GM19455 (cell line): ENCODE results near the gene CYP27A1.

Experiments
- ATAC-seq: cut with Tn5 transposase; IDR thresholded peaks from one replicate; pipeline ENCODE4 v1.9.1; 2021; ENCODE audit not compliant: unreplicated experiment

The CYP27A1 gene

GRCh38 chr2:218781691-218782527 is at the start of gene CYP27A1:
Gene CYP27A1, plus strand, starts transcription at chr2:218782147. Its CDS starts 36 bp downstream, at chr2:218782183.
- no peak for ATAC-seq

DNA sequence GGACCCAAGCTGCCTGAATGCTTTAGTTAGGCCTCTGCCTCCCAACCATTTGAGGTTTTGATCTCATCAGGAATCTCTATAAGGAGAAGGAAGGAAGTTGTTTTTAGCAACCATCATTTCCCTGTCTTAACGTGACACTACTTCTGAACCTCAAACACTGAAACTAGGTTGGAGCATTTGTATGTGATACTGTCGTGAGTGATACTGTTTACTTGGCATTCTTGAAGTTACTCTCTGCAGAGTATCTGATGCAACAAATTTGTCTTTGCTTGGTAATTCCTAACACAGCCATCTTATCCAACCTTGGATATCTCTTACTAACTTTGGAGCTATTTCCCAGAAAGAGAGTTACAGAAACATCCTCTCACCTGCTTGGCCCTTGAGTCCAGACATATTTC is 49.2 kb upstream of the CYP27A1 start:
- no peak for ATAC-seq

GRCh38 chr2:218733171-218734021 is 48.6 kb upstream of the CYP27A1 start:
- ATAC-seq: no peak

DNA sequence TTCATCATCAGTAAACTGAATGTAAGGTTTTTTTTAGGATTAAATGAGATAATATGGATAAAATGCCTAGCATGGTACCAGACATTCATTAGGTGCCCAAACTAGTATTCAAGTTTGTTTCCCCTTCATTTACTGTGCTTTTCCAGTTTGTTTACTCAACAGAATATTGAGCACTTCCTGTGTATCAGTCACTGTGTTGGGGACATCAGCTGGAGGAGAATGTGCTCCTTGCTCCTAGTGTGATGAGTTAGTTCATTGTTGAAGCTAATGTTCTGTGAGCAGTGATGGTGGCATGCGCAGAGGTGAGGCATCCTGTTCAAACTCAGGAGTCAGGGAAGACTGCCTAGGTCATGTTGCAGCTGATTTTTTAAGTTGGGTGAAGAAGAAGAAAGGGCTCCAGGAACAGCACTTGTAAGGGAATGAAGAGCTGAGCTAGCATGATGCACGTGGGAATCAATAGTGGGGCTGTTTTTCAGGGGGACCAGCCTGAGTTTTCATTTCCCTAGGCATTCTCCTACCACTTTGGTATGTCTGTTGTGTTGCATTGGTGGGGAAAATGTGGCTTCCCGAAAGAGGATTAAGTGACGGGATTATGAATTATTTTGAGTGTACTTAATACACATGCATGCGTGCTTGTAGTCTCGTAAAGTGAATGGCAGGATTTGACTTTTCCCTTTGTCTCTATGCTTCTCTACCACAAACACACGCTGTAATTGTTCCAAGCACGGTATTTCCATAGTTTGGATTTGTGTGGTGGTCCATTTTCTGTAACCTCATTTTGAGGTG is 47.6 kb upstream of the CYP27A1 start:
- no peak for ATAC-seq

DNA sequence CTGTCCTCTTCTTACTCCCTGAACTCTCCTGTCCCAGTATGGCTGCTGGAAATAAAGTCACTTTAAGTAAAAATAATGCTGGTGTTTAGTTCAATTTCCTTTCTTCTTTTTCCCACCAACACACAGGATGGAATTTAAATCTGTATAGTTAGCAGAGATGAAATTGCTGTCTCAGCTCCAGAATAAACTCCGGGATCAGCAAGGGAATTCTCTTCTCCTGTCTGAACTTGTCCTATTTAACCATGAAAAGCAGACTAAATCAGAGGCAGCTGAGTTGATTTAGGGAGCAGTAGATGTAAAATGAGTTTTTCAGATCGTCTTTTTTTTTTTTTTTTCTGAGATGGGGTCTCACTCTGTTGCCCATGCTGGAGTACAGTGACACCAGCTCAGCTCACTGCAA is 45.4 kb upstream of the CYP27A1 start:
- ATAC-seq: no peak

- no peak for ATAC-seq
These were observed 38.9 kb upstream of the CYP27A1 start for GRCh38 chr2:218743068-218743467.

DNA sequence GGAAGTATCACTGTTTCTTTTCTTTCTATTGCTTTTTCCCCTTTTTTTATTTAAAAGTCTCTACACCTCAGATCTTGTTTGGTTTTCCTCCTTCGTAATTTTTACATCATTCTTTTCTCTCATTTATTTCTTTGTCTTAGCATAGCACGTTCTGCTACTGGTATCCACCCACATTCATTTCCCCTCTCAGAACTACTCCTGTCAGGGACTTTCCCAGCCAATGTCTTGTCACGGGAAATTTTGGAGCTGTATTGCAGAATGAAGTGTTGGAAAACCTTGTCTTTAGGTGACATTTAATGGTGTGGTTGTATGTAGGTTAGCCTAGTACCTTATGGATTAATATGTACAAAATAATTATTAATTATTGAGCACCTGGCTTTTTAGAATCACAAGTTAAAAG is 37.3 kb upstream of the CYP27A1 start:
- ATAC-seq: no peak

DNA sequence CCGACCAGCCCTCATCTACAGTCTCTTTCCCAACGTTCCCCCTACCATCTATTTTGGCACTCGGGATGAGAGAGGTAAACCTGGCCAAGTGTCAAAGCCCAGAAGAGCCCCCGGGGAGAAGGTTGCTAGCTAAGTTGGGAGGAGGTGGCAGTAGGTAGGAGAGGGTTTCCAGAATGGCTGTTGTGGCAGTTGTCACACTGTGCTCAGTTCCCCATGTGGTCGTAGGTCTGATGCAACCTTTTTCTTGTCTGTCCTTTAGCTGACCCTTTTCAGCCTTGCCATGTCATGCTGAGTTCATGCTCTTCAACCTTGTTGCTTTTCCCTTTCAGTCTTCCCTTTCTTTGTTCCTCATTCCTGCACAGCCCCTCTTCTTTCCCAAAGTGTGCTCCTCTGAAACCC is 36.8 kb upstream of the CYP27A1 start:
- ATAC-seq: no peak

DNA sequence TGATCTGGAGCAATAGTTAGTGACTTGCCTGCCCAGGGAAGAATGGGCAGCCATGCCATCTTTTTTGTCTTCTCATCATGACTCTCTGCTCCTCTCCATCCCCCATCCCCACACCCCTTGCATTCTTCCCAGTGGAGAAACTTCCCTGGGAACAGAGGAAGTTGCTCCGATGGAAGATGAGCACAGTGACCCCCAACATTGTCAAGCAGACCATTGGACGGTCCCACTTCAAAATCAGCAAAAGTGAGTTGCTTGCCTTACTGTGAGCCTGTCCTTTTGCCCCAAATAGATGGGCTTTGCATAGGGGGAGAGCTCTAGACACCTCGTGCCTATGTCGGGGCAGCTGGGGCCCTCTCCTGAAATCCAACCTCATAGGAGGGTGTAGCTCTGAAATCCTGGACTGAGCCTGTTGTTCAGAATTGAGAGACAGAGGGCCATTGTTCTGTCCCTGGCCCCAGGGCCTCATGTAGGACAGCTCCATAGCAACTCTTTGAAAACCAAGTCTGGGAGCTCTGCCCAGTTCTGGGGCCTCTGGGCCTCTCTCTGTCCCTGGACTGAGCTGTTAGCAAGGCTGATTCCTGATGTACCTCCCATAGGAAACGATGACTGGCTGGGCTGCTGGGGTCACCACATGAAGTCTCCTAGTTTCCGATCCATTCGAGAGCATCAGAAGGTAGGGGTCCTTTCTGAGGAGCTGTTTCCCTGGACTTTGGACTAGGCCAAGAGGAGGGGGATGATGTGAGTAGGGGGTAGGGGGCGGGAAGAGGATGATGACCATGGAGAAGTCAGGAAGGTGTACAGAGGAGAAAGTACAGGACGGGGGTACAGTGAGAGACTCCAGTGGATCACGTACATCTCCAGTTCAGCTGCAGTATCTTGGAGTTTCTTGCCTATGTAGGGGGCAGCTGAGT is 36.1 kb upstream of the CYP27A1 start:
- ATAC-seq: no peak

- ATAC-seq: no peak
These were observed 35.5 kb upstream of the CYP27A1 start for GRCh38 chr2:218746470-218746795.

GRCh38 chr2:218746960-218747359 is 35.0 kb upstream of the CYP27A1 start:
- no peak for ATAC-seq

- ATAC-seq: no peak
These were observed 33.1 kb upstream of the CYP27A1 start for GRCh38 chr2:218748741-218749441.

DNA sequence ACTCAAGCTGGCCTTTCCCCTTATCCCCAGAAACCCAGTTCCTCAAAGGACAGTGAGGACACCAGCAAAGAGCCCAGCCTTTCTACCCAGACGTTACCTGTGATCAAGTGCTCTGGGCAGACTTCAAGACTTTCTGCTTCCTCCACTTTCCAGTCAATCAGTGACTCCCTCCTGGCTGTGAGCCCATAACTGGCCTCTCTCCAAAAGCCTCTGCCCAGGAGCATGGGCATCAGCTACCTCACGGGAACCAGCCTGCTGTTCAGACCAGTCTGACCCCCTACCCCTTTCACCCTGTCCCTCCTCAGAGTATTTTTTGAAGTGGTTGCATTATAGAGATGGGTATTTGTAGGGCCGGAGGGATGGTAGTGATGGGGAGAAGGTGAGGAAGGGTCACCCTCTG is 27.7 kb upstream of the CYP27A1 start:
- ATAC-seq: no peak

DNA sequence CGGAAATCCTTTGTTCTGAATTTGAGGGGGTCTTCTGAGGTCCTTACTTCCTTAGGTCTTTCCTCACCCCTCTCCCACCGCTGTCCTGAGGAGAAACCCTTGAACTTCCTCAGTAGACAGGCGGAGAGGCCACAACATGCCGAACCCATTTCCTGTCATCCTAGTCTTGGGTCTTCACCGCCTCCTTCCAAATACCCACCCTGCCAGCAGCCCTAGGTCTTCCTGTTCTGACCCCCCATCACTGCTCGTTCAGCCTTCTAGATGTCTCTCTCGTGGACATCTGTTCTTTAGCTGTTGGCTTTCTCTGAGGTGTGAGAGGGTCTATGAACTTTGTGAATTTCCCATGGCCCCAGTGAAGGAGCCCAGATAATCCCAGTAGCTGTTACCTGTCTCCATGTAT is 27.2 kb upstream of the CYP27A1 start:
- ATAC-seq: no peak

- no peak for ATAC-seq
These were observed 26.8 kb upstream of the CYP27A1 start for GRCh38 chr2:218755198-218755566.

DNA sequence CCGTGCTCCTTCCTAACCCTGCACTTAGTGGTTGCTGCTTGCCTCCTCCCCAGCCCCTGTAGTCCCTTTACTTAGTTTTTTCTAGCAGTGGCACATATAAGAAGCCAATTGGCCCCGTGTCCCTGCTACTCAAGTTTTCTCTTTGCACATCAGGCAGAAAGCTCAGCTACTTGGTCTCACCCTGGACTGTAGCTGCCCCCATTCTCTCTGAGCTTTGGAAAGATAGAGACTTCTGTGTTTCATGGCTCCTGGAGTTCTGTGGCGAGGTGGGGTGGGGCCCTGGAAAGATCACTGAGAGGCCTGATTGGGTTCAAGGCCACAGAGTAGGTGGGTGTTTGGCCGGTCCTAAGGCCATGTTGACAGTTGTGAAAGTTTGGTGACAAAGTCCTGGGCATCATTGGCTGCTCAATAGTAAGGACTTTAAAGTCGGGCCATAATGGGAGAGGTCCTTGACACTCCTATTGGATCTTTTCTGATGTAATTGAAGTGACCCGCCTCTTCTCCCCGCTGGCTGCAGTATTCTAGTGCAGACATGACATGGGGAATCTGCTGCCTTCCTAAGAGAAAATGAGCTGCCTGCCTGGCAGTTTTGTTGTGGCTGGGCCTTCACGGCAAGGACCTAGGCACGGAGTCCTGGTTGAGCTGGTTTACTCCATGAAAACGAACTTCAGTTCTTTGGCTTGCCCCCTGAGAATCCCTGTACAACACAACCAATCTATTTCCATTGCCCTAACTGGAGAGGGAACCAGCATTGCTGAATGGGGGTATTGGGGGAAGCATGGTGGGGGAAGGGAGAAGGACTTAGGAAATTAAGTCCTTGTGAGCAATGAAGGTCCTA is 26.2 kb upstream of the CYP27A1 start:
- no peak for ATAC-seq

DNA sequence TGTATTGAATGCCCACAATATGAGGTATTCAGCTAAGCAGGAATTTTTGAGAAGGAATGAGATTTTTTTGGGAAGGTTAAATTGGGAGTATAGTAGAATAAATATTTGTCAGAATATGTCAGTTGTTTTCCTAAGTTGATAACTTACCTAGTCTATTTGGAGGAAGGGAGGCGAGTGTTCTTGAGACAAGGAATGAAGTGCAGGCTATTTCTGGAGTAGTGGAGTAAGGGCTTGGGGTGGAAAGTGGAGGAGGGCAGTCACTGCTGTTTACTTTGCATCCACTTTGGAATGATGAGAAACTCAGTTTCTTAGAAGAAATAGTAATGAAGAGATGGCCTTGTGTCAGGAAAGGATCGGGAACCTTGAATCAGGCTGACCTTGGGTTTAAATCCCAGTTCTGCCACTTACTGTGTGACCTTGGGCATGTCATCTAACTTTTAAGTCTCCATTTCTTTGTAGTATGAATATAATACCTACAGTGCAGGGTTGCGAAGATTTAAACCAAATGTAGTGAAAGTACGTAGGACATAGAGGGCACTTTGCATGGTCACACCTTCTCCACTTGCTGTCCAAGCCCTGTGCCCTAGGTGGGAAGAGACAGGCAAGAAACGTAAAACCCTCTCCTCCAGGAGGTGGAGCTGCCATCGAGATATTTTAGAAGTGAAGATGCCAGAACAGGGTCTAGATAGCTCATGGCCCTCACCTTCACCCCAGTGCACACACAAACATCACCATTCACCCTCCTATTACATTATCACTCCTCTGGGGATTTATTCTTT is 25.2 kb upstream of the CYP27A1 start:
- ATAC-seq: no peak

GRCh38 chr2:218761795-218762194 is 20.2 kb upstream of the CYP27A1 start:
- no peak for ATAC-seq
